Right renal cortex interstitium (tissue), 3 donors: ENCODE data around the gene ZBTB43. TPM values are rescaled to one million over a fixed set of nuclear protein-coding genes. Genes with fewer than 3 reads are reported as not detected.
A peak's percentile ranks its signal among the peaks of the same experiment; 100 is the strongest.

Experiments used
- DNase-seq, 3 donors: peaks; one replicate each; pipeline ENCODE4 v3.0.0-alpha.2; 2013; ENCODE audit warnings: low read depth in 3 of 3, low spot score in 2 of 3
- polyA plus RNA-seq, 3 donors: library from polyadenylated mRNA; unstranded; fragments of 120-200 nt; gene quantifications; one replicate each; pipeline ENCODE4 v1.2.1, GENCODE V29; 2013; ENCODE audit not compliant: insufficient read length in 3 of 3

Gene ZBTB43
- polyA plus RNA-seq, 3 donors = 13.2 to 17.4 (median 14.6) TPM

DNA sequence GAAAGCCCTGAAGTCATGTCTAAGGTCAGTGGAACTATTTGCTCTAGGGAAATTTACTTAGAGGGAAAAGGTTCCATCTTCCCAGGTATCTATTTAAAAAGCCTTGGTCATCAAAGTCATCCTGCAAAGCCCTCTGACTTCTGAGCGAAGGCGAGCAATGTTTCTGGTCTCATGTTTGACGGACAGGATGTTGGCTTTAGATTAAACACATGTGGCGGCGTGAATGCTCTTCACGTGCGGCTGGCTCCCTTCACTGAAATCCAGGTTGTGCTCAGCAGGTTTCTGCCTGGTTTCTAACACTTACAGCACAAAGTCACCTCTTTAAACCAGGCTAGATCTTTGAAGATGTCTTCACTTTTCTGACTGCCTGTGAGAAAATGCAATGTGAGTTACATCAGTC lies 49.9 kb downstream of the ZBTB43 start:
- DNase-seq = no peak

GRCh38 chr9:126856326-126856877 lies 51.6 kb downstream of the ZBTB43 start:
- DNase-seq = no peak

- DNase-seq = no peak
Observed at GRCh38 chr9:126857261-126857960, 52.6 kb downstream of the ZBTB43 start.

GRCh38 chr9:126859111-126859510 lies 54.3 kb downstream of the ZBTB43 start:
- no peak for DNase-seq

DNA sequence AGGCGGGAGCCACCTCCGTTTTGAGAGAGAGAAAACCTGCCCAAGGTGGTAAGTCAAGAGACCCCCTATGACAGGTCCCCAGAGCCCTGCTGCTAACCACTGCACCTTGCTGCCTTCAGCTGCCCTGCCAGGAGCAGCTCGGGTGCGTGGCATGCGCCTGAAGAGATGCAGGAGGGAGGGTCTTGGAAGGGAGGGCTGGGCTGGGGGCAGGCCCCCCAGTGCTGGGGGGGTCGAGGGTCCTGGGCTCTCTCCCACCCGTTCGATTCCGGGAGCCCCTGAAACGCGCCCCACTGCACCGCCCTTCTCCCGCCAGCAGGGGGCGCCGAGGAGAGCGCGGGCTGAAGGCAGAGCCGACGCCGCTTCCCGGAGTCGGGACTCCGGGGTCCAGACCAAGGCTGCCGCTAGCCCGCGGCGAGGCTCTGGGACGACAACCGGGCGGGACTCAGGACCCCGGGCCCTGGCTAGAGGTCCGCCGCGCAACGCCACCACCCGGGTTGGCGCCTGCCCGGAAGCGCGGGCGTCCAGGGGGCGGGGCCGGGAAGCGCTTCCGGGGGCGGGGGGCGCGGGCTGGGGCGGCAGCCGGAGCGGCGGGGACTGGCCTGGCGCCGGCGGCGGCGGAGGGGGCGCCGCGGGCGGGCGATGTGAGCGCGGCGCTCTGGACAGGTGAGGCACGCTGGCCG lies 55.4 kb downstream of the ZBTB43 start, which contains the start of gene ZBTB34:
Gene ZBTB34 (plus strand): TSS at position 563 of the 680 bp plus-strand sequence. CDS start 18,761 bp downstream, outside the sequence.
- DNase-seq = peak in 1 of 3 donors; percentile 50

GRCh38 chr9:126860757-126861466 lies 56.1 kb downstream of the ZBTB43 start:
- no peak for DNase-seq

- DNase-seq = no peak
Observed at GRCh38 chr9:126861707-126862103, 56.9 kb downstream of the ZBTB43 start.

DNA sequence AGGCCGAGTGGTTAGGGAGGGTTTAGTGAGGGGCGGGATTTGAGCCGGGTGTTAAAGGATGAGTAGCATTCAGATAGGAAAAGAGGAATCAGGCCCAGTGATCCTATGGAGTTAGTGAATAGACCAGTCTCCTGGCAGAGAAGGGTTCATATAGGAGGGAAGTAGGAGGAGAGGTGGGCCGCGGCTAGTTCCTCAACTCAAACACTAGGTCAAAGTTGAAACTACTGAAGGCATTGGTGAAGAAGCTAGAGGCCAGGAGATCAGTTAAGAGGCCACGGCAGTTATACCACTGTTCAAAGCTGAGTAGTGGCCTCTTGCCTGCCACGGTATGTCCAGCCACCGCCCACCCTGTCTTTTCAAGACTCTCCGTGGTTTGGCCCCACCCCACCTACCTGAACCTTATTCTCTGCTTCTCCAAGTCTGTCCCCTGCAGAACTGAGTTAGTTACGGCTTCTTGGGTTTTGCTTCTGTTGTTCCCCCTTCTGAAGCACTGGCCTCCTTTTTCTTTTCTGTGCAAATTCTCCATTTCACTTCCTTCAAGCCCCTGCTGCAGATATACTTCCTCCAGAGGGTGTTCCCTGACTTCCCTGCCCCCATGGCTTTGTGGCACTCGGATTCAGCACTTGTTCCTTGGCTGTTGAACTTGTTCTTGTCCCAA lies 57.4 kb downstream of the ZBTB43 start:
- no peak for DNase-seq

DNA sequence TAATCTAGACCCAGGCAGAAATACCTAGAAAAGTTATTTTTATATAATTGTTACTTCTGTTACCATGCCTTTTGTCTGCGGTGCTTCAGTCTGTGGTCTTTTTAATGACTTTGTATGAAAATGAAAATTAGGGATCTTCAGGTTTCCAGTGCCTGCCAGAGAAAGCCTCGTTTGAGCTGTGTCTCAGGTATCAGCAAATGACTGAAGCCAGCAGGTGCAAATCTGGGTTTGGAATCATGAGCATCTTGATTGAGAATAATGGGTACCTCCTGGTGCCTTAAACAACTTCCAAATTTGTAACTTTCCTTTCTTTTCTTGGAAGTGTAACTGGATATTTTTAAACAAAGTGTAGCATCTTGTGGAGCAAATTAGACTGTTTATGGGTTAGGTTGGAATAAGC lies 59.9 kb downstream of the ZBTB43 start:
- no peak for DNase-seq

DNA sequence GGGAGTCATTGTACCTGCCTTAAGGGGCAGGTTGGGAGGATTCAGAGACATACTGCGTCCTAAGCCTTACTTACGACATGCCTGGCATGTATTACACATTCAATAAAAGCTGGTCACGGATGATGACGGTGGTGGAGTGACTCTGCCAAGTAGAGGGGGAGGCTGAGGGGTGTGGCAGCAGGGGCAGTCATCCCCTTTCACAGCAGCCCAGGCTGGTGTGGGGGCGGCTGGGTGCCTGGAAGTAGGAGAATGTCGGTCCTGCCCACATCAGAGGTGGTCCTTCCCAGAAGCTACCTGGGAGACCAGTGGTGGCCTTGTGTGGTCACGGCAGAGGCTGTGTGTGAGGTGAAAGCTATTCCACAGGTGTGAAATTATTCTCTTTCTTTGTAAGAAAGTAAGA lies 64.5 kb downstream of the ZBTB43 start:
- no peak for DNase-seq

- DNase-seq = no peak
Observed at GRCh38 chr9:126872516-126872915, 67.7 kb downstream of the ZBTB43 start.

DNA sequence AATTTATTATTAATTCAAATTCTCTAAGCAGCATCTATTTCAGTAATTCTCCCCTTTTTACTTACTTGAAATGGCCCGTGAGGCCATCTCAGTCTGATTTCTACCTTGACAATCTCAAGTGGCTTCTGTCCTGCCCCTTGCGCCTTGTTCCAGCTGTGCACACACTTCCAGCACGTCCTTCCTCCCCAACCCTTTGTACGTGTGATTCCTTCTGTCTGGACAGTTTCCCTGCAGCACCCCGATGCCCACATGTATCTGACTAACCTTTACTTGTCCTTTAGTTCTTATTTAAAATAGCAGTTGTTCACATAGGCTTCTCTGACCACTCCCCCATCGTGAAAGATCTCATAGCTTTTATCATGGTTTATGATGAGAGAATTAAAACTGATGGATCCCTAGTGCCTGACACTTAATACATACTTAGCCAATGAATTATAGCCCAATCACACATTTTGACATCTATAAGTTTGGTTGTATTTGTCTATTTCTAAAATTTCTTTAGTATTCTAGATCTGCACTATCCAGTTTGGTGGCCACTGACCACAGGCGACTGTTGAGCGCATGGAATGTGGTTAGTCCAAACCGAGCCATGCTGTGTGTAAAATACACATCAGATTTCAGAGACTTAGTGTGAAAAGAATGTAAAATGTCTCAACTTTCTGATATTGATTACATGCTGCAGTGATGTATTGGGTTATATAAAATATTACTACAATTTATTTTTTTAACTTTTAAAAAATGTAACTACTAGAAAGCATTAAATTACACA lies 69.9 kb downstream of the ZBTB43 start:
- DNase-seq = no peak

DNA sequence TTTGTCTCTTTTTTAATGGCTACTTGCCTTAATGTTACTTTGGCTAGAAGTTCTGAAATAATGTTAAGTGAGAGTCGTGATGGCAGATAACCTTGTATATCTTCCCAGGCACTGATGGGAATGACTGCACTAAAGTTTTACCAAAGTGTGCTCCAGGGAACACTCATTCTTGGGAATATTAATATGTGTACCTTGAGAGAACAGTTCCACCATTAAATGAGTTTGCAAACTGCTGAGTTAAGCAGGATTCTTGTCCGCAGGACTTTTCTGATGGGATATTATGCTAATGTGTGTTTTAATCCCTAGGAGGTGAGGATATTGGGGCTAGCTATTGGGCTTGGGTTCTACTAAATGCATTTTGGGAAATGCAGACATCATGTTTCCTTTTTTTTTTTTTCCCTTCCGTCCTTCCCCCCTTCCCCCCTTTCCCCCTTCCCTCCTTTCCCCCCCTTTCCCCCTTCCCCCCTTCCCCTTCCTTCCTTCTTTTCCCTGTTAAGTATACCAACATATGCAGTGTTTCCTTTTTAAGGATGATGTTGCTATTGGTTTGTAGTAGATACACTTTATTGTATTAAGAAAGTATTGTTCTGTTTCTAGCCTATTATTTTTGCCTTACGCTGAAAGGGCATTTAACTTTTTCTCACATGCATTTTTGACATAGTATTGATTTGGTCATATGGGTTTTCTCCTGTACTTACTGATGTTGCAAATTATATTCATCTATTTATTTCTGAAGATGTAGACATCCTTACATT lies 71.1 kb downstream of the ZBTB43 start:
- no peak for DNase-seq

DNA sequence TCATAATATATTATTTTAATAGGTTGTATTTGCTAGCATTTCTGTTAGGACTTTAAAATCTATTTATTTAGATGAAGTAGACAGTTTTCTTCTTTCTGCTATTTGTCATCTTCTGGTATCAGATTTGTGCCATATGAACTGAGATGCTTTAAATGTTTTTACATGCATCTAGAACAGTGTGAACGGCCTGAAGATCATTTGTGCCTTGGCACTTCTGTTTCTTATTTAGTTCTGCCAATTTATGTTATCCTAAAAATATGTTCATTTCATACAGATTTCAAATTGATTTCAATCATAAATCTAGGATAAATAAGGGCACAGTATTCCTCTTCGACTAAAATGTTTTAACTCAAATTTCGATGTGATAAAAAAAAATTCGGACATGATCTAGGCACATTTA lies 71.7 kb downstream of the ZBTB43 start:
- DNase-seq = no peak

- DNase-seq = no peak
Observed at GRCh38 chr9:126877418-126877817, 72.6 kb downstream of the ZBTB43 start.

DNA sequence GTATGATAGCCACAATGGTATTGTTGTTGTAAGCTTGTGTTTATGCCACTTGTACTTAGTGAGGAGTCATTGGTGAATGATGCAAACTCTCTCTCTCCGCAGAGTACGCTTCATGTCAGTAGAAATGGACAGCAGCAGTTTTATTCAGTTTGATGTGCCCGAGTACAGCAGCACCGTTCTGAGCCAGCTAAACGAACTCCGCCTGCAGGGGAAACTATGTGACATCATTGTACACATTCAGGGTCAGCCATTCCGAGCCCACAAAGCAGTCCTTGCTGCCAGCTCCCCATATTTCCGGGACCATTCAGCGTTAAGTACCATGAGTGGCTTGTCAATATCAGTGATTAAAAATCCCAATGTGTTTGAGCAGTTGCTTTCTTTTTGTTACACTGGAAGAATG lies 74.4 kb downstream of the ZBTB43 start:
- no peak for DNase-seq

GRCh38 chr9:126880226-126880946 lies 75.5 kb downstream of the ZBTB43 start:
- DNase-seq = no peak

GRCh38 chr9:126880947-126881332 lies 76.1 kb downstream of the ZBTB43 start:
- no peak for DNase-seq

GRCh38 chr9:126882746-126883145 lies 77.9 kb downstream of the ZBTB43 start:
- DNase-seq = no peak
